GM12878 (cell line): ENCODE results near the gene NGFR. TPM values are rescaled to one million over a fixed set of nuclear protein-coding genes. Genes with fewer than 3 reads are reported as not detected.

ENCODE experiments used
- ATAC-seq: fragments of 200-7000 bp; cut with Tn5 transposase; 3 replicates; pipeline ENCODE4 v1.9.1; 2020; ENCODE audit warnings: mild to moderate bottlenecking, moderate library complexity
- BruUV-seq: library from RNA; stranded (reverse); fragments of 400-500 nt; replicated peaks from 2 replicates; lab custom pipeline; 2021; lab: Mats Ljungman, UMichigan
- CTCF ChIA-PET: fragments of 300-600 bp; sonication (Branson Sonifier 250); formaldehyde crosslinking; extraction: SDS; loops from one replicate; lab custom pipeline; 2021; ENCODE audit warnings: inconsistent platforms; lab: Yijun Ruan, JAX
- POLR2A ChIA-PET: fragments of 350-600 bp; formaldehyde crosslinking; extraction: SDS; loops from one replicate; lab custom pipeline; 2021; ENCODE audit warnings: inconsistent platforms; lab: Charles Lee
- RAD21 ChIA-PET: fragments of 300-600 bp; sonication (Branson Sonifier 250); formaldehyde crosslinking; loops from one replicate; lab custom pipeline; 2023; ENCODE audit warnings: antibody characterized with exemption; ENCODE audit not compliant: unreplicated experiment; lab: Charles Lee
- SMC1A ChIA-PET: fragments of 300-600 bp; sonication (Branson Sonifier 250); formaldehyde crosslinking; loops from one replicate; lab custom pipeline; 2023; ENCODE audit not compliant: unreplicated experiment, uncharacterized antibody; lab: Charles Lee
- DNase-seq: peaks from one replicate; pipeline ENCODE4 v3.0.0-alpha.2; 2011; ENCODE audit warnings: low read depth, low spot score
- FAIRE-seq: peaks from 3 replicates; lab custom pipeline; 2011; peaks lifted over from hg19 to GRCh38; lab: Jason Lieb, UNC
- H2AFZ ChIP-seq: 2 replicates; pipeline ENCODE4 v1.6.0; 2011; ENCODE audit warnings: low read depth, low read length, control low read depth; ENCODE audit not compliant: control insufficient read depth
- H3K27ac ChIP-seq: 2 replicates; pipeline ENCODE4 v1.5.1; 2011; ENCODE audit warnings: control low read depth; ENCODE audit not compliant: control insufficient read depth, insufficient read depth
- H3K27me3 ChIP-seq, 2 experiments: replicated peaks in 1 of 2; 2 replicates each; pipeline versions ENCODE4 v1.6.0 to v1.6.1; 2011; ENCODE audit warnings: low read length in 1 of 2; ENCODE audit not compliant: control insufficient read depth in 2 of 2, insufficient read depth in 2 of 2
- H3K36me3 ChIP-seq, 2 experiments: 2 replicates each; pipeline ENCODE4 v1.5.1; 2011; ENCODE audit warnings: low read length in 1 of 2; ENCODE audit not compliant: control insufficient read depth in 2 of 2, insufficient read depth in 2 of 2
- H3K4me1 ChIP-seq: 2 replicates; pipeline ENCODE4 v1.6.1; 2011; ENCODE audit warnings: mild to moderate bottlenecking, low read length, moderate library complexity, mixed read lengths; ENCODE audit not compliant: control insufficient read depth, insufficient read depth
- H3K4me2 ChIP-seq: 2 replicates; pipeline ENCODE4 v1.6.0; 2011; ENCODE audit warnings: control low read depth; ENCODE audit not compliant: control insufficient read depth, insufficient read depth
- H3K4me3 ChIP-seq: fragments of 200-600 bp; sonication (generic); 2 replicates; pipeline ENCODE4 v1.5.1; 2016
- H3K79me2 ChIP-seq: 2 replicates; pipeline ENCODE4 v1.6.0; 2011; ENCODE audit warnings: low read length; ENCODE audit not compliant: control insufficient read depth, insufficient read depth
- H3K9ac ChIP-seq: 2 replicates; pipeline ENCODE4 v1.8.0; 2011; ENCODE audit warnings: low read length, control low read depth, mixed read lengths; ENCODE audit not compliant: control insufficient read depth, insufficient read depth
- H3K9me3 ChIP-seq: replicated peaks from 3 replicates; pipeline ENCODE4 v1.5.1; 2011; ENCODE audit warnings: mild to moderate bottlenecking, low read length; ENCODE audit not compliant: control insufficient read depth, insufficient read depth
- H4K20me1 ChIP-seq: 2 replicates; pipeline ENCODE4 v1.6.0; 2011; ENCODE audit not compliant: control insufficient read depth, insufficient read depth
- CTCF ChIP-seq, 3 experiments: IDR thresholded peaks in 2 of 3; conservative IDR thresholded peaks in 1 of 3; 2 replicates each; pipeline ENCODE4 v1.5.1; 2011; ENCODE audit warnings: low read depth in 3 of 3, low read length in 3 of 3, mild to moderate bottlenecking in 3 of 3, control low read depth in 2 of 3, moderate library complexity in 2 of 3, inconsistent platforms in 1 of 3, mixed read lengths in 1 of 3; ENCODE audit not compliant: control insufficient read depth in 2 of 3, insufficient read depth in 1 of 3; ENCODE audit errors: extremely low read depth in 1 of 3
- IRF5 ChIP-seq: fragments of 450-650 bp; IDR thresholded peaks from 2 replicates; pipeline ENCODE4 v1.6.1; 2017; ENCODE audit warnings: borderline replicate concordance
- RAD21 ChIP-seq: IDR thresholded peaks from 2 replicates; pipeline ENCODE4 v1.6.1; 2011; ENCODE audit warnings: mild to moderate bottlenecking, low read depth, low read length, moderate library complexity; ENCODE audit not compliant: insufficient read depth
- RCOR1 ChIP-seq: conservative IDR thresholded peaks from 2 replicates; pipeline ENCODE4 v1.6.1; 2012; ENCODE audit warnings: low read depth, low read length, improper control_type of control experiment
- SMC3 ChIP-seq: IDR thresholded peaks from 2 replicates; pipeline ENCODE4 v1.6.1; 2011; ENCODE audit warnings: low read length, improper control_type of control experiment, borderline replicate concordance
- YY1 ChIP-seq: IDR thresholded peaks from 2 replicates; pipeline ENCODE4 v1.6.1; 2011; ENCODE audit warnings: low read depth, mild to moderate bottlenecking, low read length
- WGBS: methylation state at CpG from one replicate; pipeline ENCODE4 v1.1.6; 2016; ENCODE audit warnings: low lambda C conversion rate; ENCODE audit not compliant: insufficient replicate concordance, insufficient coverage; ENCODE audit errors: missing lambda C conversion rate; 5-methylcytosine and 5-hydroxymethylcytosine counted together
- in situ Hi-C: fragments of 300-500 bp; cut with MboI; formaldehyde crosslinking; loops from 9 replicates; pipeline ENCODE4 v1.14.3; 2018; ENCODE audit warnings: mixed read lengths
- intact Hi-C: fragments of 100-400 bp; cut with micrococcal nuclease; formaldehyde crosslinking; loops from one replicate; pipeline ENCODE4 v1.14.2; 2022; ENCODE audit not compliant: unreplicated experiment
- polyA plus RNA-seq, 11 experiments: library from polyadenylated mRNA; depleted of rRNA in 4 of 11; unstranded in 6 of 11; stranded (reverse) in 5 of 11; fragments of >200 nt; fragmentation: Nextera tagmentation in 4 of 11; fragmentation: Illumina TruSeq in 1 of 11; extraction: Ambion mirVana in 4 of 11; extraction: Trizol in 1 of 11; gene quantifications; 1 replicate in 1 of 11; 2 replicates in 10 of 11; pipeline versions ENCODE4 v1.2.1 to v1.2.3, GENCODE V29; 2011 to 2016; ENCODE audit warnings: inconsistent platforms in 2 of 11, missing spikeins in 2 of 11, low read depth in 1 of 11
- total RNA-seq, 4 experiments: library from RNA; depleted of rRNA in 3 of 4; stranded (reverse); fragments of >200 nt in 3 of 4; fragmentation: Illumina TruSeq in 1 of 4; extraction: Trizol in 1 of 4; gene quantifications; 2 replicates each; pipeline versions ENCODE4 v1.2.1 to v1.2.3, GENCODE V29; 2013 to 2021

The NGFR gene
- total and polyA plus RNA-seq, 10 of the 15 experiments (the other 5 are each of a cell fraction or from before 2014, with no cell fraction given): 0.05 to 0.28 (median 0.08) TPM; not detected in 1

- intact Hi-C loops (loop anchor here (2.0 kb wide), 1 partner anchor 140 kb away; no protein-coding TSS in a partner anchor), in situ Hi-C loops (no loop called here)
- FAIRE-seq (no peak), DNase-seq (no peak), ATAC-seq (peak; percentile 81)
- CTCF ChIA-PET: no interaction called here
- H4K20me1 ChIP-seq: no peaks in the 10 kb centered on the region
- H3K9me3 ChIP-seq: peaks cover 4% of the 10 kb centered on the region; the same call in 1 of the 3 replicates
- POLR2A ChIA-PET: no interaction called here
- SMC1A ChIA-PET: no interaction called here
- no TSS peak for BruUV-seq
- TF ChIP-seq CTCF (IDR thresholded peaks at IDR 0.05 in 2 of 3, conservative IDR thresholded peaks at IDR 0.05 in 1 of 3; ENCODE audit: control insufficient read depth in 2 of 3, extremely low read depth in 1 of 3, insufficient read depth in 1 of 3, low read depth in 3 of 3, low read length in 3 of 3) (peak; percentile 44 to 57 (median 50); a peak in 4 of 6 replicates), RCOR1 (no peak), IRF5 (no peak), RAD21 (peak; percentile 69), YY1 (0 out of 2 replicates have a peak, but pooled peaks have one; percentile 28), SMC3 (peak; percentile 36; the same call in 1 of the 2 replicates)
- H3K9ac ChIP-seq: no peak overlapping the region
- H3K4me3 ChIP-seq: no peak overlapping the region
- no peaks in the 10 kb centered on the region for H3K36me3 ChIP-seq
- 41% methylated on average over 8 of the region's 8 CpGs for WGBS
- H2AFZ ChIP-seq: no peak overlapping the region
- H3K4me2 ChIP-seq: no peak overlapping the region
- RAD21 ChIA-PET: no interaction called here
- H3K79me2 ChIP-seq: no peaks in the 10 kb centered on the region
- no peak overlapping the region for H3K27ac ChIP-seq
- 0 out of 4 replicates have a peak, but pooled peaks cover 0 to 2% of the 10 kb centered on the region in 2 experiments for H3K27me3 ChIP-seq
- H3K4me1 ChIP-seq: no peaks in the 10 kb centered on the region
These were observed 53.6 kb downstream of the NGFR start for GRCh38 chr17:49548506-49549310.
